HepG2 (cell line): ENCODE data around the gene TCFL5. TPM values are rescaled to one million over a fixed set of nuclear protein-coding genes. Genes with fewer than 3 reads are reported as not detected.

Experiments
- KDM2A ChIP-seq: sonication (generic); formaldehyde crosslinking; IDR thresholded peaks from 2 replicates; pipeline ENCODE4 v1.4.0; 2020; ENCODE audit warnings: low read depth, missing genetic modification reagents, borderline replicate concordance
- KLF9 ChIP-seq: IDR thresholded peaks from 2 replicates; pipeline ENCODE4 v1.6.1; 2016; ENCODE audit warnings: low read depth
- MTF2 ChIP-seq: sonication (generic); formaldehyde crosslinking; IDR thresholded peaks from 2 replicates; pipeline ENCODE4 v1.5.0; 2020; ENCODE audit warnings: missing genetic modification reagents, borderline replicate concordance
- NCOA2 ChIP-seq: sonication (generic); formaldehyde crosslinking; IDR thresholded peaks from 2 replicates; pipeline ENCODE4 v1.8.0; 2022; ENCODE audit warnings: inconsistent platforms
- PAWR ChIP-seq: sonication (generic); formaldehyde crosslinking; IDR thresholded peaks from 2 replicates; pipeline ENCODE4 v1.4.0; 2020; ENCODE audit warnings: missing genetic modification reagents, mild to moderate bottlenecking, borderline replicate concordance
- PTBP1 ChIP-seq: fragments of 200-400 bp; formaldehyde crosslinking; IDR thresholded peaks from 2 replicates; pipeline ENCODE4 v1.6.1; 2018; ENCODE audit warnings: low read length, low read depth; ENCODE audit not compliant: poor library complexity, severe bottlenecking
- SIN3A ChIP-seq: IDR thresholded peaks from 2 replicates; pipeline ENCODE4 v1.6.1; 2011; ENCODE audit warnings: low read depth, mild to moderate bottlenecking, control low read depth, low read length, borderline replicate concordance
- SMYD3 ChIP-seq: sonication (generic); formaldehyde crosslinking; IDR thresholded peaks from 2 replicates; pipeline ENCODE4 v1.8.1; 2023; ENCODE audit warnings: mild to moderate bottlenecking, missing genetic modification reagents
- ZBTB20 ChIP-seq: sonication (generic); formaldehyde crosslinking; IDR thresholded peaks from 2 replicates; pipeline ENCODE4 v1.8.1; 2023; ENCODE audit warnings: missing genetic modification reagents, low read depth, mild to moderate bottlenecking, borderline replicate concordance
- ZC3H4 ChIP-seq: sonication (generic); formaldehyde crosslinking; IDR thresholded peaks from 2 replicates; pipeline ENCODE4 v1.4.0; 2020; ENCODE audit warnings: missing genetic modification reagents, borderline replicate concordance
- ZKSCAN8 ChIP-seq: IDR thresholded peaks from 2 replicates; pipeline ENCODE4 v1.6.1; 2016; ENCODE audit warnings: borderline replicate concordance, missing genetic modification reagents, missing compliant biosample characterization
- ZNF10 ChIP-seq: sonication (generic); formaldehyde crosslinking; IDR thresholded peaks from 2 replicates; pipeline ENCODE4 v1.4.0; 2020; ENCODE audit warnings: mild to moderate bottlenecking, low read depth, missing genetic modification reagents, borderline replicate concordance
- ZNF337 ChIP-seq: sonication (generic); formaldehyde crosslinking; IDR thresholded peaks from 2 replicates; pipeline ENCODE4 v1.5.1; 2020; ENCODE audit warnings: missing genetic modification reagents, low read depth, mild to moderate bottlenecking, borderline replicate concordance
- ZNF607 ChIP-seq: sonication (generic); formaldehyde crosslinking; IDR thresholded peaks from 2 replicates; pipeline ENCODE4 v1.5.1; 2020; ENCODE audit warnings: missing genetic modification reagents, mild to moderate bottlenecking, borderline replicate concordance
- ZNF768 ChIP-seq: sonication (generic); formaldehyde crosslinking; IDR thresholded peaks from 2 replicates; pipeline ENCODE4 v1.4.0; 2020; ENCODE audit warnings: missing genetic modification reagents
- ZSCAN21 ChIP-seq: sonication (generic); formaldehyde crosslinking; IDR thresholded peaks from 2 replicates; pipeline ENCODE4 v1.8.0; 2022; ENCODE audit warnings: mild to moderate bottlenecking, missing genetic modification reagents, moderate library complexity, borderline replicate concordance
- polyA plus RNA-seq, 8 experiments: library from polyadenylated mRNA; depleted of rRNA in 3 of 8; stranded (reverse) in 7 of 8; unstranded in 1 of 8; fragments of >200 nt; fragmentation: Illumina TruSeq in 4 of 8; extraction: Trizol in 4 of 8; gene quantifications; 2 replicates each; pipeline versions ENCODE4 v1.2.1 to v1.2.3, GENCODE V29; 2011 to 2016; ENCODE audit warnings: low read depth in 4 of 8, missing spikeins in 1 of 8, mixed read lengths in 1 of 8; ENCODE audit not compliant: insufficient read depth in 1 of 8
- total RNA-seq, 5 experiments: library from RNA; depleted of rRNA; stranded (reverse); fragments of >200 nt; fragmentation: Illumina TruSeq; extraction: Trizol; gene quantifications; 2 replicates each; pipeline ENCODE4 v1.2.3, GENCODE V29; 2016; ENCODE audit warnings: low read depth in 1 of 5
- TF ChIP-seq, protein P1 (sequence below): sonication (generic); formaldehyde crosslinking; IDR thresholded peaks from 2 replicates; pipeline ENCODE4 v1.9.0; 2021; ENCODE audit warnings: missing genetic modification reagents, borderline replicate concordance
- TF ChIP-seq, protein P2 (sequence below): sonication (generic); formaldehyde crosslinking; IDR thresholded peaks from 2 replicates; pipeline ENCODE4 v1.8.1; 2023; ENCODE audit warnings: mild to moderate bottlenecking, inconsistent platforms, moderate library complexity, missing genetic modification reagents, borderline replicate concordance
- TF ChIP-seq, protein P3 (sequence below): sonication (generic); formaldehyde crosslinking; IDR thresholded peaks from 2 replicates; pipeline ENCODE4 v1.8.1; 2022; ENCODE audit warnings: low read depth, mild to moderate bottlenecking, missing genetic modification reagents
- TF ChIP-seq, protein P4 (sequence below): sonication (generic); formaldehyde crosslinking; IDR thresholded peaks from 2 replicates; pipeline ENCODE4 v1.8.0; 2022; ENCODE audit warnings: missing genetic modification reagents, mild to moderate bottlenecking, moderate library complexity, borderline replicate concordance
- TF ChIP-seq, protein P5 (sequence below): sonication (generic); formaldehyde crosslinking; IDR thresholded peaks from 2 replicates; pipeline ENCODE4 v1.8.0; 2022; ENCODE audit warnings: missing genetic modification reagents, low read depth, mild to moderate bottlenecking, borderline replicate concordance

TCFL5 gene
- total and polyA plus RNA-seq, 2 of the 13 experiments (the other 11 are each of a cell fraction or from before 2014, with no cell fraction given): 14.8 to 20.0 TPM

DNA sequence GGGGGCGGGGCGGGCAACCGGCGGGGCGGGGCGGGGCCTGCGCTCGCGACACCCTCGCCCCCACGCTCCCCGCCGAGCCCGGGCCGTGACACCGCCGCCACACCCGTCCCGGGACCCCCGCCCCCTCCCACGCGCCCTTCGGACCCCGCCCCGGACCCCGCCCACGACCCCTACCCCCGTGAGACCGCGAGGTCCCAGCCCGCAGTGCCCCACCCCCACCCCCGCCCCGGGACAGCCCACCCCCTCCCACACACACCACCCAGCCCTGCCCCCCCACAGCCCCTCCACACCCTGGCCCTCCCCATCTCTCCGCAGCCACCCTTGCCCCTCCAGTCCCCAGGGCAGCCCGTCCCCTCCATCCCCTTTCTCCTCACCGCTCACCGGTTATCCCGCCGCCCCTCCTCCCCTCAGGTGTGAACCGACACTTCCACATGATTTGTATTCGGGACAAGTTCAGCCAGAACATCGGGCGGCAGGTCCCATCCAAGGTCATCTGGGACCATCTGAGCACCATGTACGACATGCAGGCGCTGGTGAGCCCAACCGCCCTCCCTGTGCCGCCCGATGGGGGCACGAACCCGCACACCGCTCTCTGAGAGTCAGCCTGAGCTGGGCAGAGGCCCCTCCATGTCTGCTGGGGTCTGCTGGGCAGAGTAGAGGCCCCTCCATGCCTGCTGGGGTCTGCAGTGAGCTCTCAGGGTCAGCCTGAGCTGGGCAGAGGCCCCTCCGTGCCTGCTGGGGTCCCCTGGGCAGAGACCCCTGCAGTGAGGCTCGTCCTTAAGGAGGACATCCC, 64.7 kb downstream of the TCFL5 start (continued):
- TF ChIP-seq, protein P1, sequence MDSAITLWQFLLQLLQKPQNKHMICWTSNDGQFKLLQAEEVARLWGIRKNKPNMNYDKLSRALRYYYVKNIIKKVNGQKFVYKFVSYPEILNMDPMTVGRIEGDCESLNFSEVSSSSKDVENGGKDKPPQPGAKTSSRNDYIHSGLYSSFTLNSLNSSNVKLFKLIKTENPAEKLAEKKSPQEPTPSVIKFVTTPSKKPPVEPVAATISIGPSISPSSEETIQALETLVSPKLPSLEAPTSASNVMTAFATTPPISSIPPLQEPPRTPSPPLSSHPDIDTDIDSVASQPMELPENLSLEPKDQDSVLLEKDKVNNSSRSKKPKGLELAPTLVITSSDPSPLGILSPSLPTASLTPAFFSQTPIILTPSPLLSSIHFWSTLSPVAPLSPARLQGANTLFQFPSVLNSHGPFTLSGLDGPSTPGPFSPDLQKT: no peak
- TF ChIP-seq ZNF607 (CRISPR knock-in tag) (no peak), SMYD3 (CRISPR knock-in tag) (no peak), ZKSCAN8 (CRISPR knock-in tag) (no peak), KDM2A (0 out of 2 replicates have a peak, but pooled peaks have one; percentile 4), ZNF768 (CRISPR knock-in tag) (0 out of 2 replicates have a peak, but pooled peaks have one; percentile 43), PAWR (CRISPR knock-in tag) (no peak), NCOA2 (CRISPR knock-in tag) (no peak), KLF9 (CRISPR knock-in tag) (no peak), ZSCAN21 (no peak), ZNF10 (no peak), MTF2 (CRISPR knock-in tag) (no peak), ZC3H4 (CRISPR knock-in tag) (no peak), PTBP1 (peak; percentile 48), ZNF337 (CRISPR knock-in tag) (no peak), SIN3A (no peak), ZBTB20 (CRISPR knock-in tag) (no peak)
- TF ChIP-seq, protein P2, sequence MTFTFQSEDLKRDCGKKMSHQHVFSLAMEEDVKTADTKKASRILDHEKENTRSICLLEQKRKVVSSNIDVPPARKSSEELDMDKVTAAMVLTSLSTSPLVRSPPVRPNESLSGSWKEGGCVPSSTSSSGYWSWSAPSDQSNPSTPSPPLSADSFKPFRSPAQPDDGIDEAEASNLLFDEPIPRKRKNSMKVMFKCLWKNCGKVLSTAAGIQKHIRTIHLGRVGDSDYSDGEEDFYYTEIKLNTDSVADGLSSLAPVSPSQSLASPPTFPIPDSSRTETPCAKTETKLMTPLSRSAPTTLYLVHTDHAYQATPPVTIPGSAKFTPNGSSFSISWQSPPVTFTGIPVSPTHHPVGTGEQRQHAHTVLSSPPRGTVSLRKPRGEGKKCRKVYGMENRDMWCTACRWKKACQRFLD (CRISPR knock-in tag): no peak
- TF ChIP-seq, protein P3, sequence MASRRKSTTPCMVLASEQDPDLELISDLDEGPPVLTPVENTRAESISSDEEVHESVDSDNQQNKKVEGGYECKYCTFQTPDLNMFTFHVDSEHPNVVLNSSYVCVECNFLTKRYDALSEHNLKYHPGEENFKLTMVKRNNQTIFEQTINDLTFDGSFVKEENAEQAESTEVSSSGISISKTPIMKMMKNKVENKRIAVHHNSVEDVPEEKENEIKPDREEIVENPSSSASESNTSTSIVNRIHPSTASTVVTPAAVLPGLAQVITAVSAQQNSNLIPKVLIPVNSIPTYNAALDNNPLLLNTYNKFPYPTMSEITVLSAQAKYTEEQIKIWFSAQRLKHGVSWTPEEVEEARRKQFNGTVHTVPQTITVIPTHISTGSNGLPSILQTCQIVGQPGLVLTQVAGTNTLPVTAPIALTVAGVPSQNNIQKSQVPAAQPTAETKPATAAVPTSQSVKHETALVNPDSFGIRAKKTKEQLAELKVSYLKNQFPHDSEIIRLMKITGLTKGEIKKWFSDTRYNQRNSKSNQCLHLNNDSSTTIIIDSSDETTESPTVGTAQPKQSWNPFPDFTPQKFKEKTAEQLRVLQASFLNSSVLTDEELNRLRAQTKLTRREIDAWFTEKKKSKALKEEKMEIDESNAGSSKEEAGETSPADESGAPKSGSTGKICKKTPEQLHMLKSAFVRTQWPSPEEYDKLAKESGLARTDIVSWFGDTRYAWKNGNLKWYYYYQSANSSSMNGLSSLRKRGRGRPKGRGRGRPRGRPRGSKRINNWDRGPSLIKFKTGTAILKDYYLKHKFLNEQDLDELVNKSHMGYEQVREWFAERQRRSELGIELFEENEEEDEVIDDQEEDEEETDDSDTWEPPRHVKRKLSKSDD: no peak
- TF ChIP-seq, protein P4, sequence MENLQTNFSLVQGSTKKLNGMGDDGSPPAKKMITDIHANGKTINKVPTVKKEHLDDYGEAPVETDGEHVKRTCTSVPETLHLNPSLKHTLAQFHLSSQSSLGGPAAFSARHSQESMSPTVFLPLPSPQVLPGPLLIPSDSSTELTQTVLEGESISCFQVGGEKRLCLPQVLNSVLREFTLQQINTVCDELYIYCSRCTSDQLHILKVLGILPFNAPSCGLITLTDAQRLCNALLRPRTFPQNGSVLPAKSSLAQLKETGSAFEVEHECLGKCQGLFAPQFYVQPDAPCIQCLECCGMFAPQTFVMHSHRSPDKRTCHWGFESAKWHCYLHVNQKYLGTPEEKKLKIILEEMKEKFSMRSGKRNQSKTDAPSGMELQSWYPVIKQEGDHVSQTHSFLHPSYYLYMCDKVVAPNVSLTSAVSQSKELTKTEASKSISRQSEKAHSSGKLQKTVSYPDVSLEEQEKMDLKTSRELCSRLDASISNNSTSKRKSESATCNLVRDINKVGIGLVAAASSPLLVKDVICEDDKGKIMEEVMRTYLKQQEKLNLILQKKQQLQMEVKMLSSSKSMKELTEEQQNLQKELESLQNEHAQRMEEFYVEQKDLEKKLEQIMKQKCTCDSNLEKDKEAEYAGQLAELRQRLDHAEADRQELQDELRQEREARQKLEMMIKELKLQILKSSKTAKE (CRISPR knock-in tag): no peak
- TF ChIP-seq, protein P5, sequence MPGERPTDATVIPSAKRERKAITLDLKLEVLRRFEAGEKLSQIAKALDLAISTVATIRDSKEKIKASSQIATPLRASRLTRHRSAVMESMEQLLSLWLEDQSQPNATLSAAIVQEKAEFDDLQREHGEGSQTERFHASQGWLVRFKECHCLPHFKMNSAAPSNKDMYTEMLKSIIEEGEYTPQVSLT (CRISPR knock-in tag): no peak
